Transverse colon (tissue), 4 donors: Measurements from ENCODE around the gene LAD1.

Source experiments
- CTCF ChIP-seq, 5 experiments: fragments of 200-600 bp in 3 of 5; fragments of 450-650 bp in 2 of 5; sonication (generic) in 3 of 5; IDR thresholded peaks; 1 replicate in 2 of 5; 2 replicates in 3 of 5; pipeline ENCODE4 v1.5.1; 2016 to 2017; ENCODE audit warnings: antibody characterized with exemption in 5 of 5, inconsistent platforms in 3 of 5, mild to moderate bottlenecking in 2 of 5, moderate library complexity in 1 of 5
- EP300 ChIP-seq: sonication (generic); formaldehyde crosslinking; IDR thresholded peaks from one replicate; pipeline ENCODE4 v1.6.1; 2017; ENCODE audit warnings: antibody characterized with exemption, low read depth
- POLR2A ChIP-seq: fragments of 450-650 bp; IDR thresholded peaks from one replicate; pipeline ENCODE4 v1.6.1; 2016; ENCODE audit warnings: antibody characterized with exemption, mild to moderate bottlenecking, moderate library complexity
- POLR2AphosphoS5 ChIP-seq, 3 donors: sonication (generic); formaldehyde crosslinking; IDR thresholded peaks; one replicate each; pipeline ENCODE4 v1.6.1; 2016; ENCODE audit warnings: antibody characterized with exemption in 3 of 3

- TF ChIP-seq CTCF (IDR thresholded peaks at IDR 0.05) = no peak
- TF ChIP-seq POLR2AphosphoS5 (IDR thresholded peaks at IDR 0.05) = no peak
- no peak for TF ChIP-seq EP300
- TF ChIP-seq POLR2A = no peak
These were observed 2.6 kb upstream of the LAD1 start for GRCh38 chr1:201401700-201402099.
